ENCODE results near the gene SAAL1.

Gene SAAL1, protein sequence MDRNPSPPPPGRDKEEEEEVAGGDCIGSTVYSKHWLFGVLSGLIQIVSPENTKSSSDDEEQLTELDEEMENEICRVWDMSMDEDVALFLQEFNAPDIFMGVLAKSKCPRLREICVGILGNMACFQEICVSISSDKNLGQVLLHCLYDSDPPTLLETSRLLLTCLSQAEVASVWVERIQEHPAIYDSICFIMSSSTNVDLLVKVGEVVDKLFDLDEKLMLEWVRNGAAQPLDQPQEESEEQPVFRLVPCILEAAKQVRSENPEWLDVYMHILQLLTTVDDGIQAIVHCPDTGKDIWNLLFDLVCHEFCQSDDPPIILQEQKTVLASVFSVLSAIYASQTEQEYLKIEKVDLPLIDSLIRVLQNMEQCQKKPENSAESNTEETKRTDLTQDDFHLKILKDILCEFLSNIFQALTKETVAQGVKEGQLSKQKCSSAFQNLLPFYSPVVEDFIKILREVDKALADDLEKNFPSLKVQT

DNA sequence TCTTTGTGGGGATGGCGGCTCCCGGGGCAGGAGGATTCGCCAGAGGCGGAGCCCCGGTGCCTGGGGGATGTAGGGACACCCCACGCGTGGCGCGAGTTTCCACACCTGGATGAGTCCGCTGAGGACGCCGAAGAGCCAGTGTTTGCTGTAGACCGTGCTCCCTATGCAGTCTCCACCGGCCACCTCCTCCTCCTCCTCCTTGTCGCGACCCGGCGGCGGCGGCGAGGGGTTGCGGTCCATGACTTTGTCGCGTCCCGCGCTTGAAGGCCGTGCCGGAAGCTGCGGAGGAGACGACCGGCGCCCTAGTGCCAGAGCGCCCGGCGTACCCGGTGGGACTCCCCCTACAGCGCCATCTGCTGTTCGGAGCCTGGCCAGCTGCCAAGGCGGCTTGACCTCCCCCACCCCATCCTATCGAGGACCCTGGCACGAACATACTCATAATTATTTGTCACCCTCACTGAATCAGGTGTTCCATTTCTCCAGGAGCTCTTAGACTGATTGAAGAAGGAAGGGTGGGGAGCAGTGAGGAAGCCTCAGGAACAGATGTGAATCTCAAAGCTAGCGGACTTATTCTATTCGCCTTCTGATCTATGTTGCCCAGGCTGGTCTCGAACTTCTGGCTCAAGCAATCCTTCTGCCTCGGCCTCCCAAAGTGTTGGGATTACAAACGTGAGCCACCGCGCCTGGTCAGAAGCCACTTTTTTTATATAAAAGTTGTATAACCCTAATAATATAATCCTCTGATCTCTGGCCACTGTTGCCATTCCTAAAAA is at the start of gene SAAL1:
TSS of gene SAAL1 (minus strand) at position 281 of the 773 bp plus-strand sequence. CDS start at position 240, 41 bp downstream.
- TF ChIP-seq ZNF274 (IDR thresholded peaks at IDR 0.05; ENCODE audit: low read depth, low read length) (no peak), SUZ12 (IDR thresholded peaks at IDR 0.05; ENCODE audit: extremely low read depth, insufficient read depth, insufficient read length) (no peak), YY1 (IDR thresholded peaks at IDR 0.05; ENCODE audit: insufficient read depth, insufficient read length) (no peak)
- DNase-seq (ENCODE audit: low read depth, low spot score): peak; percentile 56

DNA sequence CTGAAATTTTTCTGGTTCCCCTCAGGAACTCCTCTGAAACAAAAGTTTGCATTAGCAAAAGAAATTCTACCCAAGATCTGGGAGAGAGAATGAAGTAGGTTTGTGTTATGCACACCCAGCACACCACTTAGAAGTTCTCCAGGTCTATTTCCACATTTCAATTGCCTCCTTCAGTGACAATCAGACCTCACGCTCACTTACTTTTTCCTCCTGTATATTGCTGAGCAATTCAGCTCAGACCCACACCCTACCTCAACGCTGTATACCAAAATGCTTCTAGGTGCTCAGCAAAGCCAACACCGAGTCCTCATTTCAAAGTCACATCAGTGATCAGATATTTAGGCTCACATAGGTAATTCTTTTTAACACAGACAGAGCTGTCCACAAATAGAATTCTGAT is 45.7 kb upstream of the SAAL1 start:
- Histone ChIP-seq H3K36me3 (ENCODE audit: insufficient read depth, insufficient read length, low read length) (no peaks in the 10 kb centered on the region), H3K9ac (ENCODE audit: insufficient read length, low read depth) (no peak overlapping the region)
- TF ChIP-seq SUZ12 (IDR thresholded peaks at IDR 0.05; ENCODE audit: extremely low read depth, insufficient read depth, insufficient read length): no peak
- TF ChIP-seq ZNF274 (IDR thresholded peaks at IDR 0.05; ENCODE audit: low read depth, low read length): no peak
- no peak for TF ChIP-seq YY1 (IDR thresholded peaks at IDR 0.05; ENCODE audit: insufficient read depth, insufficient read length)

More for the DNA sequence above, at the start of gene SAAL1:
- peaks cover 31% of the 10 kb centered on the region for H3K36me3 ChIP-seq (ENCODE audit: insufficient read depth, insufficient read length, low read length)
- peak within 1 kb of the TSS; percentile 96 for H3K4me3 ChIP-seq (ENCODE audit: insufficient read length, low read depth)
- no peaks in the 10 kb centered on the region for H3K4me1 ChIP-seq (ENCODE audit: insufficient read depth, insufficient read length)
- no peaks in the 10 kb centered on the region for H3K9me3 ChIP-seq (ENCODE audit: insufficient read depth, low read length)
- H3K9ac ChIP-seq (ENCODE audit: insufficient read length, low read depth): peak within 1 kb of the TSS; percentile 96
- no peaks in the 10 kb centered on the region for H3K27me3 ChIP-seq (ENCODE audit: insufficient read depth, insufficient read length)

DNA sequence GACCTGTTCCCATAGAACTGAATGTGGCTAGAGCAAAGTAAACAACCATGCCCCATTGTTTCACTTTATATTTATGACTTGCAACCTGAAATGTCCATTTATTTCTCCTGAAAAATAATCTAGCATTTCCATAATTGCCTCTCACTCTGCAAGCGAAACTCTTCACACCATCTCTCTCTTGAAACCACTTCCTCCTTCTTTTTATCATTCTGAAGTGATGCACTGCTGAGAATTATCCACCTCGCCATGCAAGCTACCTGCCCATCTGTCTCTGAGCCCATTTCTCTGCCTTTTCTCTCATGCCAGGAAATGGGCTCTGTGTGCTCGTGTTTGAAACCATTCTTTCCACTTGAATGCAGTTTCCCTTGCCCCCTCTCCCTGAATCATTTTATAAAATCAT is 40.0 kb upstream of the SAAL1 start:
- H3K27me3 ChIP-seq (ENCODE audit: insufficient read depth, insufficient read length): no peaks in the 10 kb centered on the region
- no peaks in the 10 kb centered on the region for H3K4me1 ChIP-seq (ENCODE audit: insufficient read depth, insufficient read length)
- no peaks in the 10 kb centered on the region; the same call in 1 of the 2 replicates for H3K9me3 ChIP-seq (ENCODE audit: insufficient read depth, low read length)
- H3K4me3 ChIP-seq (ENCODE audit: insufficient read length, low read depth): no peak overlapping the region
- DNase-seq (ENCODE audit: low read depth, low spot score): no peak
- H3K9ac ChIP-seq (ENCODE audit: insufficient read length, low read depth): no peak overlapping the region
- TF ChIP-seq SUZ12 (IDR thresholded peaks at IDR 0.05; ENCODE audit: extremely low read depth, insufficient read depth, insufficient read length) (no peak), YY1 (IDR thresholded peaks at IDR 0.05; ENCODE audit: insufficient read depth, insufficient read length) (no peak), ZNF274 (IDR thresholded peaks at IDR 0.05; ENCODE audit: low read depth, low read length) (no peak)
- no peaks in the 10 kb centered on the region for H3K36me3 ChIP-seq (ENCODE audit: insufficient read depth, insufficient read length, low read length)

More for the DNA sequence above, 45.7 kb upstream of the SAAL1 start:
- Histone ChIP-seq H3K9me3 (ENCODE audit: insufficient read depth, low read length) (no peaks in the 10 kb centered on the region; the same call in 1 of the 2 replicates), H3K4me1 (ENCODE audit: insufficient read depth, insufficient read length) (no peaks in the 10 kb centered on the region), H3K4me3 (ENCODE audit: insufficient read length, low read depth) (no peak overlapping the region), H3K27me3 (ENCODE audit: insufficient read depth, insufficient read length) (no peaks in the 10 kb centered on the region)
- DNase-seq (ENCODE audit: low read depth, low spot score): peak; percentile 15

DNA sequence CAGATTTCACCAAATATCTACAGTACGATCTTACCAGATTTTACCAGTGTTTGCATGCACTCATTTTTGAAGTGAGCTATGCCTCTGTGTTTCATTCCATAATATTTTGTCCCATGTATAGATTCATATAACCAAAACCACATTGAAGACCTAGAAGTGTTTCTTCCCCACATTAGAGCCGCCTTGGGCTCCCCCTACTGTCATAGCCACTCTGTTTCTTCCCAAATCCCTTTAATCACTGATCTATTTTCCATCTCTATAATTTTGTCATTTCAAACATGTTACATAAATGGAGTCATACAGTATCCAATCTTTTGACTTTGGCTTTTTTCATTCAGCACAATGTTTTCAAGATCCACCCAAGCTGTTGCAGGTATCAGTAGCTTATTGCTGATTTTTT is 39.1 kb upstream of the SAAL1 start:
- Histone ChIP-seq H3K4me3 (ENCODE audit: insufficient read length, low read depth) (no peak overlapping the region), H3K36me3 (ENCODE audit: insufficient read depth, insufficient read length, low read length) (no peaks in the 10 kb centered on the region), H3K9me3 (ENCODE audit: insufficient read depth, low read length) (no peaks in the 10 kb centered on the region; the same call in 1 of the 2 replicates), H3K4me1 (ENCODE audit: insufficient read depth, insufficient read length) (no peaks in the 10 kb centered on the region), H3K9ac (ENCODE audit: insufficient read length, low read depth) (no peak overlapping the region), H3K27me3 (ENCODE audit: insufficient read depth, insufficient read length) (no peaks in the 10 kb centered on the region)
- DNase-seq (ENCODE audit: low read depth, low spot score): no peak
- TF ChIP-seq SUZ12 (IDR thresholded peaks at IDR 0.05; ENCODE audit: extremely low read depth, insufficient read depth, insufficient read length): no peak

DNA sequence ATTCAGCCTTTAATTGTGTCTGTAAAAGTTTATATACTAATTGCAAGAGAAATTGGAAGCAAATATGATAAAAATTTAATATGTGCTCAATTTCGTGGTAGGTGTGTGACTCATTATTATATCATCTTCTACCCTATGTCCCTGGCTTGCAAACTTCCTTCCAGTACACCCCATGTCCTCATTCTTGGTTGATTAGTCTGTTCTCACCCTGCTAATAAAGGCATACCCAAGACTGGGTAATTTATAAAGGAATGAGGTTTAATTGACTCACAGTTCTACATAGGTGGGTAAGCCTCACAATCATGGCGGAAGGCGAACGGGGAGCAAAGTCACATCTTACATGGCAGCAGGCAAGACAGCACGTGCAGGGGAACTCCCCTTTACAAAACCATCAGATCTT is 38.4 kb upstream of the SAAL1 start:
- H3K9ac ChIP-seq (ENCODE audit: insufficient read length, low read depth): no peak overlapping the region
- no peaks in the 10 kb centered on the region for H3K4me1 ChIP-seq (ENCODE audit: insufficient read depth, insufficient read length)
- TF ChIP-seq ZNF274 (IDR thresholded peaks at IDR 0.05; ENCODE audit: low read depth, low read length): no peak
- no peak for DNase-seq (ENCODE audit: low read depth, low spot score)
- no peaks in the 10 kb centered on the region; the same call in 1 of the 2 replicates for H3K9me3 ChIP-seq (ENCODE audit: insufficient read depth, low read length)
- no peaks in the 10 kb centered on the region for H3K36me3 ChIP-seq (ENCODE audit: insufficient read depth, insufficient read length, low read length)
- H3K27me3 ChIP-seq (ENCODE audit: insufficient read depth, insufficient read length): no peaks in the 10 kb centered on the region
- H3K4me3 ChIP-seq (ENCODE audit: insufficient read length, low read depth): no peak overlapping the region

- H3K4me3 ChIP-seq (ENCODE audit: insufficient read length, low read depth): no peak overlapping the region
- no peaks in the 10 kb centered on the region for H3K4me1 ChIP-seq (ENCODE audit: insufficient read depth, insufficient read length)
- no peaks in the 10 kb centered on the region for H3K27me3 ChIP-seq (ENCODE audit: insufficient read depth, insufficient read length)
- no peaks in the 10 kb centered on the region for H3K36me3 ChIP-seq (ENCODE audit: insufficient read depth, insufficient read length, low read length)
- no peak overlapping the region for H3K9ac ChIP-seq (ENCODE audit: insufficient read length, low read depth)
- no peak for TF ChIP-seq ZNF274 (IDR thresholded peaks at IDR 0.05; ENCODE audit: low read depth, low read length)
- TF ChIP-seq YY1 (IDR thresholded peaks at IDR 0.05; ENCODE audit: insufficient read depth, insufficient read length): no peak
- no peak for TF ChIP-seq SUZ12 (IDR thresholded peaks at IDR 0.05; ENCODE audit: extremely low read depth, insufficient read depth, insufficient read length)
- DNase-seq (ENCODE audit: low read depth, low spot score): no peak
- H3K9me3 ChIP-seq (ENCODE audit: insufficient read depth, low read length): no peaks in the 10 kb centered on the region; the same call in 1 of the 2 replicates
These were observed 34.3 kb upstream of the SAAL1 start for GRCh38 chr11:18140145-18140544.

DNA sequence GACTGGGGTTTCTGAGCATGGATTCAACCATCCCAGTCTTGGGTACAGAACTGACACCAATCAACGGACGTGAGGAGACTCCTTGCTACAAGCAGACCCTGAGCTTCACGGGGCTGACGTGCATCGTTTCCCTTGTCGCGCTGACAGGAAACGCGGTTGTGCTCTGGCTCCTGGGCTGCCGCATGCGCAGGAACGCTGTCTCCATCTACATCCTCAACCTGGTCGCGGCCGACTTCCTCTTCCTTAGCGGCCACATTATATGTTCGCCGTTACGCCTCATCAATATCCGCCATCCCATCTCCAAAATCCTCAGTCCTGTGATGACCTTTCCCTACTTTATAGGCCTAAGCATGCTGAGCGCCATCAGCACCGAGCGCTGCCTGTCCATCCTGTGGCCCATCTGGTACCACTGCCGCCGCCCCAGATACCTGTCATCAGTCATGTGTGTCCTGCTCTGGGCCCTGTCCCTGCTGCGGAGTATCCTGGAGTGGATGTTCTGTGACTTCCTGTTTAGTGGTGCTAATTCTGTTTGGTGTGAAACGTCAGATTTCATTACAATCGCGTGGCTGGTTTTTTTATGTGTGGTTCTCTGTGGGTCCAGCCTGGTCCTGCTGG is 31.4 kb upstream of the SAAL1 start:
- TF ChIP-seq SUZ12 (IDR thresholded peaks at IDR 0.05; ENCODE audit: extremely low read depth, insufficient read depth, insufficient read length): no peak
- TF ChIP-seq YY1 (IDR thresholded peaks at IDR 0.05; ENCODE audit: insufficient read depth, insufficient read length): no peak
- no peak for TF ChIP-seq ZNF274 (IDR thresholded peaks at IDR 0.05; ENCODE audit: low read depth, low read length)
- DNase-seq (ENCODE audit: low read depth, low spot score): no peak
- Histone ChIP-seq H3K9ac (ENCODE audit: insufficient read length, low read depth) (no peak overlapping the region), H3K9me3 (ENCODE audit: insufficient read depth, low read length) (no peaks in the 10 kb centered on the region; the same call in 1 of the 2 replicates), H3K27me3 (ENCODE audit: insufficient read depth, insufficient read length) (no peaks in the 10 kb centered on the region), H3K36me3 (ENCODE audit: insufficient read depth, insufficient read length, low read length) (no peaks in the 10 kb centered on the region), H3K4me1 (ENCODE audit: insufficient read depth, insufficient read length) (no peaks in the 10 kb centered on the region), H3K4me3 (ENCODE audit: insufficient read length, low read depth) (no peak overlapping the region)

All from NT2/D1 (cell line).